H1 (cell line): Measurements from ENCODE around the gene NRP2. TPM values are rescaled to one million over a fixed set of nuclear protein-coding genes. Genes with fewer than 3 reads are reported as not detected.

Source experiments
- CTCF ChIA-PET: fragments of 300-600 bp; sonication (Branson Sonifier 250); formaldehyde crosslinking; loops from one replicate; lab custom pipeline; 2021; ENCODE audit not compliant: partially characterized antibody; lab: Charles Lee
- POLR2A ChIA-PET: fragments of 300-600 bp; sonication (Branson Sonifier 250); formaldehyde crosslinking; loops from one replicate; lab custom pipeline; 2021; ENCODE audit warnings: inconsistent platforms; ENCODE audit not compliant: partially characterized antibody; lab: Charles Lee
- DNase-seq, 2 experiments: peaks; one replicate each; pipeline versions ENCODE4 v3.0.0 to v3.0.0-alpha.2; 2010 to 2022; ENCODE audit warnings: low spot score in 2 of 2, low read depth in 1 of 2, mixed read lengths in 1 of 2
- FAIRE-seq: peaks from 2 replicates; lab custom pipeline; 2011; peaks lifted over from hg19 to GRCh38; lab: Jason Lieb, UNC
- H2AFZ ChIP-seq: 2 replicates; pipeline ENCODE4 v1.8.1; 2012; ENCODE audit warnings: low read length, inconsistent platforms
- H2AK5ac ChIP-seq: 2 replicates; pipeline ENCODE4 v1.6.1; 2013; ENCODE audit warnings: low read depth, low read length
- H2BK120ac ChIP-seq: replicated peaks from 2 replicates; pipeline ENCODE3; 2013; ENCODE audit warnings: low read depth, low read length, inconsistent platforms
- H2BK12ac ChIP-seq: 2 replicates; pipeline ENCODE4 v1.6.1; 2013; ENCODE audit warnings: low read depth, low read length
- H2BK15ac ChIP-seq: 2 replicates; pipeline ENCODE4 v1.6.1; 2013; ENCODE audit warnings: low read length
- H2BK20ac ChIP-seq: 2 replicates; pipeline ENCODE4 v1.6.1; 2013; ENCODE audit warnings: low read length
- H2BK5ac ChIP-seq: 2 replicates; pipeline ENCODE4 v1.6.1; 2013; ENCODE audit warnings: low read depth, low read length
- H3K14ac ChIP-seq: 2 replicates; pipeline ENCODE4 v1.6.1; 2013; ENCODE audit warnings: inconsistent platforms; ENCODE audit not compliant: insufficient read length
- H3K18ac ChIP-seq: 2 replicates; pipeline ENCODE4 v1.6.1; 2013; ENCODE audit warnings: low read length; ENCODE audit errors: extremely low read depth
- H3K23ac ChIP-seq: 2 replicates; pipeline ENCODE4 v1.6.1; 2013; ENCODE audit warnings: inconsistent platforms; ENCODE audit not compliant: insufficient read length
- H3K23me2 ChIP-seq: 2 replicates; pipeline ENCODE4 v1.6.1; 2013; ENCODE audit warnings: low read depth, low read length
- H3K27ac ChIP-seq: 2 replicates; pipeline ENCODE4 v1.6.1; 2011; ENCODE audit warnings: low read depth, low read length, inconsistent platforms
- H3K27me3 ChIP-seq, 4 experiments: replicated peaks in 1 of 4; 1 replicate in 1 of 4; 2 replicates in 3 of 4; pipeline versions ENCODE4 v1.6.1 to v1.8.1; 2011 to 2013; ENCODE audit warnings: low read length in 3 of 4, mild to moderate bottlenecking in 3 of 4, inconsistent platforms in 2 of 4, mixed read lengths in 2 of 4, moderate library complexity in 1 of 4; ENCODE audit not compliant: control insufficient read depth in 3 of 4, insufficient read depth in 3 of 4; ENCODE audit errors: extremely low read depth in 1 of 4
- H3K36me3 ChIP-seq, 4 experiments: 2 replicates each; pipeline versions ENCODE4 v1.6.1 to v1.8.1; 2011 to 2013; ENCODE audit warnings: mild to moderate bottlenecking in 4 of 4, low read length in 3 of 4, moderate library complexity in 2 of 4, control low read depth in 1 of 4, inconsistent platforms in 1 of 4; ENCODE audit not compliant: insufficient read depth in 4 of 4, control insufficient read depth in 2 of 4
- H3K4ac ChIP-seq: replicated peaks from 2 replicates; pipeline ENCODE3; 2013; ENCODE audit warnings: low read length, low read depth, mixed read lengths, inconsistent platforms; ENCODE audit not compliant: insufficient read length
- H3K4me1 ChIP-seq, 4 experiments: replicated peaks in 1 of 4; 1 replicate in 1 of 4; 2 replicates in 3 of 4; pipeline versions ENCODE4 v1.6.1 to v1.8.1; 2011 to 2013; ENCODE audit warnings: low read length in 3 of 4, inconsistent platforms in 2 of 4, mixed read lengths in 1 of 4; ENCODE audit not compliant: insufficient read depth in 4 of 4, control insufficient read depth in 3 of 4
- H3K4me2 ChIP-seq, 2 experiments: 2 replicates each; pipeline versions ENCODE4 v1.6.1 to v1.8.1; 2011 to 2013; ENCODE audit warnings: low read depth in 2 of 2, low read length in 2 of 2, control low read depth in 1 of 2, inconsistent platforms in 1 of 2, mild to moderate bottlenecking in 1 of 2; ENCODE audit not compliant: insufficient read depth in 1 of 2
- H3K4me3 ChIP-seq, 4 experiments: fragments of 200-600, 300-600 bp in 1 of 4; sonication (generic), shearing (Covaris generic), sonication (Bioruptor Twin) in 1 of 4; 2 replicates each; pipeline versions ENCODE4 v1.5.1 to v1.8.1; 2011 to 2016; ENCODE audit warnings: low read length in 4 of 4, low read depth in 3 of 4, control low read depth in 2 of 4, inconsistent platforms in 2 of 4, mild to moderate bottlenecking in 2 of 4, mixed read lengths in 1 of 4, moderate library complexity in 1 of 4; ENCODE audit not compliant: insufficient read depth in 2 of 4; ENCODE audit errors: extremely low read depth in 1 of 4
- H3K56ac ChIP-seq: replicated peaks from 2 replicates; pipeline ENCODE3; 2013; ENCODE audit warnings: low read depth, mild to moderate bottlenecking, mixed read lengths, low read length, inconsistent platforms; ENCODE audit not compliant: insufficient read length
- H3K79me1 ChIP-seq: 2 replicates; pipeline ENCODE4 v1.6.1; 2013; ENCODE audit warnings: low read depth, low read length, control low read depth
- H3K79me2 ChIP-seq, 2 experiments: 2 replicates each; pipeline versions ENCODE4 v1.6.1 to v1.8.1; 2012 to 2013; ENCODE audit warnings: low read length in 2 of 2, mild to moderate bottlenecking in 2 of 2, inconsistent platforms in 1 of 2; ENCODE audit not compliant: insufficient read depth in 2 of 2, control insufficient read depth in 1 of 2
- H3K9ac ChIP-seq, 4 experiments: replicated peaks in 1 of 4; 1 replicate in 1 of 4; 2 replicates in 3 of 4; pipeline versions ENCODE4 v1.6.1 to v1.8.1; 2011 to 2013; ENCODE audit warnings: low read depth in 3 of 4, low read length in 3 of 4, control low read depth in 2 of 4, mild to moderate bottlenecking in 2 of 4, moderate library complexity in 2 of 4, inconsistent platforms in 1 of 4; ENCODE audit errors: extremely low read depth in 1 of 4
- H3K9me3 ChIP-seq, 2 experiments: 2 replicates each; pipeline versions ENCODE4 v1.6.1 to v1.8.1; 2012 to 2013; ENCODE audit warnings: mild to moderate bottlenecking in 2 of 2, moderate library complexity in 2 of 2, control low read depth in 1 of 2, inconsistent platforms in 1 of 2, low read depth in 1 of 2, low read length in 1 of 2, mixed read lengths in 1 of 2; ENCODE audit not compliant: insufficient read depth in 2 of 2
- H4K20me1 ChIP-seq, 2 experiments: replicated peaks in 1 of 2; 2 replicates each; pipeline versions ENCODE3 to v1.8.1; 2011 to 2013; ENCODE audit warnings: inconsistent platforms in 2 of 2, low read length in 2 of 2, mild to moderate bottlenecking in 1 of 2; ENCODE audit not compliant: insufficient read depth in 2 of 2, control insufficient read depth in 1 of 2
- H4K5ac ChIP-seq: 2 replicates; pipeline ENCODE4 v1.6.1; 2013; ENCODE audit warnings: low read length, low read depth, mixed read lengths, inconsistent platforms; ENCODE audit not compliant: insufficient read length
- H4K8ac ChIP-seq: 2 replicates; pipeline ENCODE4 v1.8.0; 2013; ENCODE audit warnings: mild to moderate bottlenecking, moderate library complexity, low read length, inconsistent platforms; ENCODE audit not compliant: insufficient read depth; ENCODE audit errors: extremely low read depth
- H4K91ac ChIP-seq: replicated peaks from 2 replicates; pipeline ENCODE3; 2013; ENCODE audit warnings: low read length, mixed read lengths, inconsistent platforms; ENCODE audit not compliant: insufficient read length
- CBX5 ChIP-seq: fragments of 300-800, 300-1000 bp; sonication (generic); IDR thresholded peaks from 2 replicates; pipeline ENCODE4 v1.7.1; 2016; ENCODE audit warnings: antibody characterized with exemption, low read length, low read depth
- EGR1 ChIP-seq: IDR thresholded peaks from 2 replicates; pipeline ENCODE4 v1.6.1; 2011; ENCODE audit warnings: low read depth, low read length, borderline replicate concordance
- JUN ChIP-seq: IDR thresholded peaks from 2 replicates; pipeline ENCODE4 v1.6.1; 2011; ENCODE audit warnings: low read depth, mild to moderate bottlenecking, improper control_type of control experiment, low read length
- JUND ChIP-seq: IDR thresholded peaks from 2 replicates; pipeline ENCODE4 v1.6.1; 2011; ENCODE audit warnings: mild to moderate bottlenecking, improper control_type of control experiment, low read length
- KDM5A ChIP-seq: fragments of 200-600 bp; IDR thresholded peaks from 2 replicates; pipeline ENCODE4 v1.7.1; 2012; ENCODE audit warnings: mild to moderate bottlenecking, low read length, inconsistent platforms, mixed read lengths
- RBBP5 ChIP-seq: IDR thresholded peaks from 2 replicates; pipeline ENCODE4 v1.7.1; 2012; ENCODE audit warnings: low read depth, mild to moderate bottlenecking, inconsistent platforms, low read length, moderate library complexity, borderline replicate concordance
- WGBS, 2 experiments: shearing (Covaris generic) in 1 of 2; methylation state at CpG; one replicate each; pipeline versions ENCODE4 v1.1.6 to v1.1.7; 2013 to 2015; ENCODE audit warnings: low lambda C conversion rate in 2 of 2, mixed read lengths in 2 of 2, inconsistent platforms in 1 of 2, low coverage in 1 of 2, missing lambda C conversion rate in 1 of 2; ENCODE audit not compliant: insufficient replicate concordance in 2 of 2, insufficient coverage in 1 of 2, insufficient read length in 1 of 2; ENCODE audit errors: extremely low coverage in 1 of 2, missing lambda C conversion rate in 1 of 2; 5-methylcytosine and 5-hydroxymethylcytosine counted together
- polyA plus RNA-seq, 7 experiments: library from polyadenylated mRNA; depleted of rRNA in 3 of 7; stranded (reverse) in 5 of 7; unstranded in 2 of 7; fragments of >200 nt in 5 of 7; fragments of 200-250 nt in 2 of 7; gene quantifications; 1 replicate in 5 of 7; 2 replicates in 1 of 7; 4 replicates in 1 of 7; pipeline versions ENCODE4 v1.2.1 to v1.2.3, GENCODE V29; 2011 to 2013; ENCODE audit warnings: missing spikeins in 2 of 7, mixed read lengths in 2 of 7
- total RNA-seq: library from RNA; stranded (reverse); fragmentation: NEBNext Ultra II Directional; extraction: Animal tissue kit (Norgen Biotek cat#: 25700); gene quantifications from 2 replicates; pipeline ENCODE4 v1.2.1, GENCODE V29; 2021

Gene NRP2
- total and polyA plus RNA-seq, 2 of the 8 experiments (the other 6 are each of a cell fraction or from before 2014, with no cell fraction given): 32.0 to 37.8 TPM

- Histone ChIP-seq H2BK12ac (no peak overlapping the region), H2BK120ac (no peak overlapping the region), H3K23ac (no peak overlapping the region), H3K56ac (no peak overlapping the region), H3K36me3 (peaks cover 0 to 21% (median 12%) of the 10 kb centered on the region in 4 experiments; a peak in 6 of 8 replicates), H2BK15ac (no peak overlapping the region), H3K9me3 (no peaks in the 10 kb centered on the region), H4K20me1 (no peaks in the 10 kb centered on the region), H2AFZ (no peak overlapping the region), H3K4me2 (no peak overlapping the region), H4K8ac (no peak overlapping the region), H3K79me2 (no peaks in the 10 kb centered on the region), H4K91ac (no peak overlapping the region), H3K9ac (no peak overlapping the region), H3K18ac (no peak overlapping the region), H3K79me1 (no peaks in the 10 kb centered on the region), H4K5ac (no peak overlapping the region), H3K4me1 (peaks cover 6 to 17% (median 9%) of the 10 kb centered on the region in 4 experiments; a peak in 6 of 7 replicates), H2BK20ac (no peak overlapping the region), H2AK5ac (no peak overlapping the region), H3K27ac (no peak overlapping the region), H3K4ac (no peak overlapping the region), H3K23me2 (no peaks in the 10 kb centered on the region), H3K14ac (no peak overlapping the region), H3K4me3 (no peak overlapping the region), H2BK5ac (no peak overlapping the region), H3K27me3 (no peaks in the 10 kb centered on the region)
- 92% methylated on average over 3 of the region's 3 CpGs; no CpG with 5 or more reads in 1 of the 2 experiments for WGBS, 2 experiments
- CTCF ChIA-PET: interaction anchor here (1.6 kb wide), 1 partner anchor 30 kb away, joined by 4 read pairs; no protein-coding TSS in a partner anchor
- TF ChIP-seq EGR1 (no peak), RBBP5 (no peak), JUND (no peak), KDM5A (no peak), CBX5 (no peak), JUN (no peak)
- POLR2A ChIA-PET: interaction anchor here (1.0 kb wide), 1 partner anchor 11 kb away, joined by 4 read pairs; no protein-coding TSS in a partner anchor
- no peak for DNase-seq
- FAIRE-seq: no peak
Observed at GRCh38 chr2:205750797-205751196, 68.5 kb downstream of the NRP2 start.
